Non-pigmented ciliary epithelial cell (primary cell): Measurements from ENCODE around the gene LIX1.
"Not testable (repeated sequence)": the region's sequence is repeated elsewhere in the genome, so short reads cannot be mapped to it uniquely, and the experiment has no call there.

ENCODE experiments used
- DNase-seq: peaks from one replicate; pipeline ENCODE4 v3.0.0-alpha.2; 2010; ENCODE audit warnings: low read depth

The LIX1 gene

GRCh38 chr5:97141031-97141430, 1.4 kb downstream of the LIX1 start:
- DNase-seq, result no peak

GRCh38 chr5:97140250-97140649, 2.2 kb downstream of the LIX1 start:
- not testable (repeated sequence) for DNase-seq

GRCh38 chr5:97136475-97136874, 5.9 kb downstream of the LIX1 start:
- DNase-seq, result no peak

GRCh38 chr5:97135868-97136267, 6.5 kb downstream of the LIX1 start:
- no peak for DNase-seq

- no peak for DNase-seq
Measured at GRCh38 chr5:97134634-97135033, 7.8 kb downstream of the LIX1 start.

- DNase-seq, result no peak
Measured at GRCh38 chr5:97133101-97133500, 9.3 kb downstream of the LIX1 start.

- no peak for DNase-seq
Measured at GRCh38 chr5:97131921-97132320, 10.5 kb downstream of the LIX1 start.

- no peak for DNase-seq
Measured at GRCh38 chr5:97131139-97131710, 11.2 kb downstream of the LIX1 start.

GRCh38 chr5:97127727-97128126, 14.7 kb downstream of the LIX1 start:
- DNase-seq, result no peak

- DNase-seq, result no peak
Measured at GRCh38 chr5:97125125-97125683, 17.2 kb downstream of the LIX1 start.

- DNase-seq, result no peak
Measured at GRCh38 chr5:97124335-97124734, 18.1 kb downstream of the LIX1 start.

GRCh38 chr5:97121848-97122247, 20.6 kb downstream of the LIX1 start:
- DNase-seq, result no peak

- DNase-seq, result no peak
Measured at GRCh38 chr5:97120195-97120594, 22.2 kb downstream of the LIX1 start.

GRCh38 chr5:97119007-97119390, 23.4 kb downstream of the LIX1 start:
- DNase-seq, result no peak

- no peak for DNase-seq
Measured at GRCh38 chr5:97118261-97119006, 24.0 kb downstream of the LIX1 start.

GRCh38 chr5:97115932-97116331, 26.5 kb downstream of the LIX1 start:
- no peak for DNase-seq

- DNase-seq, result no peak
Measured at GRCh38 chr5:97112230-97112629, 30.2 kb downstream of the LIX1 start.

- DNase-seq, result no peak
Measured at GRCh38 chr5:97111616-97112015, 30.8 kb downstream of the LIX1 start.

- DNase-seq, result no peak
Measured at GRCh38 chr5:97111004-97111403, 31.4 kb downstream of the LIX1 start.

GRCh38 chr5:97107318-97107717, 35.1 kb downstream of the LIX1 start:
- DNase-seq, result no peak

GRCh38 chr5:97106216-97106581, 36.2 kb downstream of the LIX1 start:
- DNase-seq, result no peak

- no peak for DNase-seq
Measured at GRCh38 chr5:97105501-97106215, 36.8 kb downstream of the LIX1 start.

GRCh38 chr5:97102010-97102470, 40.4 kb downstream of the LIX1 start:
- DNase-seq, result no peak
